Smooth muscle cell of bladder (primary cell): ENCODE results near the gene PTEN. TPM values are rescaled to one million over a fixed set of nuclear protein-coding genes. Genes with fewer than 3 reads are reported as not detected.

Experiments
- total RNA-seq: library from RNA; depleted of rRNA; stranded (reverse); fragments of >200 nt; gene quantifications from 2 replicates; pipeline ENCODE4 v1.2.3, GENCODE V29; 2014

PTEN gene
- 169 and 171 TPM in 2 replicates for total RNA-seq

DNA sequence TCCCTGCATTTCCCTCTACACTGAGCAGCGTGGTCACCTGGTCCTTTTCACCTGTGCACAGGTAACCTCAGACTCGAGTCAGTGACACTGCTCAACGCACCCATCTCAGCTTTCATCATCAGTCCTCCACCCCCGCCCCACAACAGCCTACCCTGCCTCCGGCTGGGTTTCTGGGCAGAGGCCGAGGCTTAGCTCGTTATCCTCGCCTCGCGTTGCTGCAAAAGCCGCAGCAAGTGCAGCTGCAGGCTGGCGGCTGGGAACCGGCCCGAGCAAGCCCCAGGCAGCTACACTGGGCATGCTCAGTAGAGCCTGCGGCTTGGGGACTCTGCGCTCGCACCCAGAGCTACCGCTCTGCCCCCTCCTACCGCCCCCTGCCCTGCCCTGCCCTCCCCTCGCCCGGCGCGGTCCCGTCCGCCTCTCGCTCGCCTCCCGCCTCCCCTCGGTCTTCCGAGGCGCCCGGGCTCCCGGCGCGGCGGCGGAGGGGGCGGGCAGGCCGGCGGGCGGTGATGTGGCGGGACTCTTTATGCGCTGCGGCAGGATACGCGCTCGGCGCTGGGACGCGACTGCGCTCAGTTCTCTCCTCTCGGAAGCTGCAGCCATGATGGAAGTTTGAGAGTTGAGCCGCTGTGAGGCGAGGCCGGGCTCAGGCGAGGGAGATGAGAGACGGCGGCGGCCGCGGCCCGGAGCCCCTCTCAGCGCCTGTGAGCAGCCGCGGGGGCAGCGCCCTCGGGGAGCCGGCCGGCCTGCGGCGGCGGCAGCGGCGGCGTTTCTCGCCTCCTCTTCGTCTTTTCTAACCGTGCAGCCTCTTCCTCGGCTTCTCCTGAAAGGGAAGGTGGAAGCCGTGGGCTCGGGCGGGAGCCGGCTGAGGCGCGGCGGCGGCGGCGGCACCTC, at the start of gene PTEN, which contains the start of gene KLLN:
PTEN (plus strand) TSS at position 573 of the 891 bp plus-strand sequence. CDS start 845 bp downstream, outside the sequence.
KLLN (minus strand) TSS at position 481 of the 891 bp plus-strand sequence. CDS start 1,046 bp downstream, outside the sequence.

DNA sequence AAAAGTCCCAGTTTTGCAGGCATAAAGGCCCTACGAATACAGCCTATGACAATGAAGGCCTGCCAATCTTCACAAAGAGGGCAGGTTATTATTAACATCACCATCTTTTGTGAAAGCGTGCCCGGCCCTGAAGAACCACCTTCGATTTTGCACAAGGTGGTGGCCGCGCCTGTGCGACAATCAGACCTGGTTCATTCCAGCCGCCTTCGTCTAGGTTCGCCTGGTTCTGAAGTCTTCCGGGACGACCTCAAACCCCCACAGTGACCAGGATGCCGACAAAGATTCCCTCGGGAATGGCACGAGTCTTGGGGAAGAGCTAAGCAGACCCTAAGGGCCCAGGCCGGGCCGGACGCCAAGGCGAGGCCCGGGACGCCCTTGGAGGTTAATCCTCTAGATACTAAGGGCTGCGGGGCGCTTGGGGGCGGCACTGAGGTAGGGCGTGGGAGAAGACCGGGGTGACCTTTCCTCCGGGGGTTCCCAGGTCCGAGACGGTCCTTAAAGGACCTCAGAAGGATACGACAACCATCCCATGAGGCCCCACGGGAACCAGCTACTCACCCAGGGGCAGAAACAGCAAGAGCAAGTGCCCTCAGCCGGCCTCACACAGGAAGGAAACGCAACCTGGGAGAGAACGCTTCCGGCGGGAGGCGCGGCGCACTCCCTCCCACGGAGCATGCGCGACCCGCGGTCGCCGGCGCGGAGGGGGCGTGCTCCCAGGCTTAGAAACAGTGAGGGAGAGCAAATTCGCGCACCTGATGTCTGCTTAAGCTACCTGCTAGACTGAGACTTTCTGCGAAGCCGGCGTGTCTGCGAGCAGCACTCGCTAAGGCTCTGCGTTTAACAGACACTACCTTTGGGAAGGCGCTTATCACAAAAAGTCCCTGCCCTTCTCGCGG, 45.6 kb upstream of the PTEN start, which contains the start of gene ATAD1:
ATAD1 (minus strand) TSS at position 618 of the 896 bp plus-strand sequence. CDS start 3,627 bp downstream, outside the sequence.

Other genes with a start within 250 kb of the PTEN start
- gene PAPSS2, start 203.7 kb upstream of the PTEN start, total RNA-seq = 114 and 147 TPM in 2 replicates
- gene ATAD1, start 45.4 kb upstream of the PTEN start, total RNA-seq = 31.0 and 32.0 TPM in 2 replicates
- 0.37 and 0.57 TPM in 2 replicates for gene KLLN, start 92 bp upstream of the PTEN start, total RNA-seq